Measurements from ENCODE around the gene PHF21A.

Gene PHF21A

DNA sequence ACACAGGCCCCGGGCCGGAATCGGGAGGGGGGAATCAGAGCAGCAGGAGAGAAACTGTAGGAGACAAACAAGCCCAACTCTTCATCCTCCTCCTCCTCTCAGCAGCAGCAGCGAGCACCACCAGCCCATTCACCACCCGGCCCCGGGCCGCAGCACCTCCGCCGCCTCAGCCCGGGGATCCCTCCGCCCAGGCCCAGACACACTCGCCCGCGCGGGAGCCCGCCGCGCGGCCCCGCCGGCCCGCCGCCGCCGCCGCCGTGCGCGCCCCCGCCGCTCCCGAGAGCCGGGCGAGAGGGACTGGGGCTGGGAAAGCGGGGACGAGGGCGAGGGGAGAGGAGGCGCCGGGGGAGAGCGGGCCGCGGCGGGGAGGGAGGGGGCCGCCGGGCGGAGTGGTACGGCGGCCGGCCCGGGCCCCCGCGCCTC is at the start of gene PHF21A:
TSS of gene PHF21A (minus strand) at position 154 of the 423 bp plus-strand sequence. CDS start 37,235 bp downstream, outside the sequence.
- DNase-seq (ENCODE audit: low read depth), result peak; percentile 97
- H3K4me3 ChIP-seq (ENCODE audit: low read depth, low read length), result peak within 1 kb of the TSS; percentile 73
- TF ChIP-seq, protein P1, sequence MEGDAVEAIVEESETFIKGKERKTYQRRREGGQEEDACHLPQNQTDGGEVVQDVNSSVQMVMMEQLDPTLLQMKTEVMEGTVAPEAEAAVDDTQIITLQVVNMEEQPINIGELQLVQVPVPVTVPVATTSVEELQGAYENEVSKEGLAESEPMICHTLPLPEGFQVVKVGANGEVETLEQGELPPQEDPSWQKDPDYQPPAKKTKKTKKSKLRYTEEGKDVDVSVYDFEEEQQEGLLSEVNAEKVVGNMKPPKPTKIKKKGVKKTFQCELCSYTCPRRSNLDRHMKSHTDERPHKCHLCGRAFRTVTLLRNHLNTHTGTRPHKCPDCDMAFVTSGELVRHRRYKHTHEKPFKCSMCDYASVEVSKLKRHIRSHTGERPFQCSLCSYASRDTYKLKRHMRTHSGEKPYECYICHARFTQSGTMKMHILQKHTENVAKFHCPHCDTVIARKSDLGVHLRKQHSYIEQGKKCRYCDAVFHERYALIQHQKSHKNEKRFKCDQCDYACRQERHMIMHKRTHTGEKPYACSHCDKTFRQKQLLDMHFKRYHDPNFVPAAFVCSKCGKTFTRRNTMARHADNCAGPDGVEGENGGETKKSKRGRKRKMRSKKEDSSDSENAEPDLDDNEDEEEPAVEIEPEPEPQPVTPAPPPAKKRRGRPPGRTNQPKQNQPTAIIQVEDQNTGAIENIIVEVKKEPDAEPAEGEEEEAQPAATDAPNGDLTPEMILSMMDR (conservative IDR thresholded peaks at IDR 0.05; ENCODE audit: low read depth, low read length), result no peak

DNA sequence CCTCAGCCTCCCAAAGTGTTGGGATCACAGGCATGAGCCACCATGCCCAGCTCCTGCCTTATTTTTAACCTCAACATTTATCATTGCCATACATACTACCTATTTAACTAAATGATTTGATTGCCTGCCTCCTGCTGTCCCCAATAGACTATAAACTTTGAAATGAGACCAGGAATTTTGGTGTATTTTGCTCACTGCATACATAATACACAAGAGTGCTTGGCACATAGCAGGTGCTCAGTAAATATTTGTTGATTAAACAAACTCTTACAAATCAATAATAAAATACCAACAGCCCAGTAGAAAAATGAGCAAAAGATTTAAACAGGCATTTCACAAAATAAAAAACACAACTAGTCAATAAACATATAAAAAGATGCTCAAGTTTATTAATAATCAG is 49.5 kb upstream of the PHF21A start:
- TF ChIP-seq, protein P1 (conservative IDR thresholded peaks at IDR 0.05; ENCODE audit: low read depth, low read length), result no peak
- no peak for DNase-seq (ENCODE audit: low read depth)
- no peak overlapping the region for H3K4me3 ChIP-seq (ENCODE audit: low read depth, low read length)

DNA sequence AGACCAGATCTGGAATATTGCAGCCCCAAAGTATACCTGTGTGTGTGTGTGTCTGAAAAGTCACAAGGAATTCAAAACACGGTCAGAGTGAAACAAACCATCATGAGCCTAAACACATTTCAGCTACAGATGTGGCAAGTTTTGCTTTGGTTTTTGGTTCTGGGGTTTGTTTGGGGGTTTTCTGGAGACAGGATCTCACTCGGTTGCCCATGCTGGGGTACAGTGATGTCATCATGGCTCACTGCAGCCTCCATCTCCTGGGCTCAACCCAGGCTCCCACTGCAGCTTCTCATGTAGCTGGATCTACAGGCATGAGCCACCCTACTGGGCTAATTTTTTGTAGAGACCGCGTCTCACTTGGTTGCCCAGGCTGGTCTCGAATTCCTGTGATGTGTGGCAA is 41.4 kb upstream of the PHF21A start:
- TF ChIP-seq, protein P1 (conservative IDR thresholded peaks at IDR 0.05; ENCODE audit: low read depth, low read length), result no peak
- DNase-seq (ENCODE audit: low read depth), result no peak
- no peak overlapping the region for H3K4me3 ChIP-seq (ENCODE audit: low read depth, low read length)

DNA sequence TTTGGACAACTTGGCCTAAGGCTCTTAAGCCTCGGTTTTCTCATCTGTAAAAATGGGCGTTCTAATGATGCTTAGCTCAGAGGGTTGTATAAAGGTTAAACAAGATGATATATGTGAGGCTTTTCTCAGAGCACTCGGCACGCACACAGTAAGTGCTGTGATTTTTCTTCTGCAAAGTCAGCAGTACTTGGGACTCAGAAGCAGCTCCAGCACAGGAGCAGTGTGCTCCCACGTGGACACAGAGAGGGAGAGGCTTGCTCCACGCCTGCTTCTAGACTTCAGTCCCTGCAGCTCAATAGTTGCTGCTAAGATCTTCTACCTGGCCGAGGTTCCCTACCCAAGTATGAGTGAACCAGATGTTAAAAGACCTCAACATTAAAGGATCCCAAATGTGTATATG is 39.9 kb upstream of the PHF21A start:
- H3K4me3 ChIP-seq (ENCODE audit: low read depth, low read length), result no peak overlapping the region
- TF ChIP-seq, protein P1 (conservative IDR thresholded peaks at IDR 0.05; ENCODE audit: low read depth, low read length), result no peak
- no peak for DNase-seq (ENCODE audit: low read depth)

DNA sequence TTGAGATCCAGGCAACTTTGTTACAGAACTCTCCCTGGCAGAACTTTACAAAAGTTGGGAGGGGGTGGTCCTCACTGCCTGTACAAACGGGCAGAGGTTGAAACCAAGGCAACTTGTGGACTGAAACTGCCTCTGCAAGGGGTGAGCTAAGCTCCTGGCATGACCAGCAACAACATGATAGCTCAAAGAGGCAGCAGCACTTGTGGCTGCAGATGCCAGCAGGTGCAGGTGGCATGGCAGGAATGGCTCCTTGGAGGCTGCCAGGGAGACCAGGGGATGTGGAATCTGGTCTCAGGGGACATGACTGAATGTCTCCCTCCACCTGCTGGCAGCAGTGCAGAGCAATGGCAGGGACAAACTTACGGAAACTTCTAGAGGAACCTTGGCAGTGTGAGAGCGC is 38.8 kb upstream of the PHF21A start:
- DNase-seq (ENCODE audit: low read depth), result no peak
- H3K4me3 ChIP-seq (ENCODE audit: low read depth, low read length), result no peak overlapping the region
- TF ChIP-seq, protein P1 (conservative IDR thresholded peaks at IDR 0.05; ENCODE audit: low read depth, low read length), result no peak

DNA sequence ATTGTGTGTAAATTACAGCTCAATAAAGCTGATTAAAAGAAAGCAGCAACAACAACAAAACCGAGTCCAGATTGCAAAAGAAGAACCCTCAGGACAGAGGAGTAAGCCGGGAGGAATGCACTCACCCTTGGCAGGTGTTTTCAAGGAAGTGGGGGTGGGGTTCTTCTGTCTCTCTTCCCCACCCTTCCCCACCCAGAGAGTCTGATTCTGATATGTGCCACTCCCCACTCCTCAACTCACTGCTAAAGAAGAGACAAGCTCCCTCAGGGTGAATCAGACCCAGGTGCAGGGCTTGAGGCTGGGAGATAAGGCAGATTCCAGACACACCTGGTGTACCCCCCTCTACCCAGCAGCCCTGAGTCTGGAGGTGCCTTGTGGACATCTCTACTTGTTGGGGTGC is 38.4 kb upstream of the PHF21A start:
- TF ChIP-seq, protein P1 (conservative IDR thresholded peaks at IDR 0.05; ENCODE audit: low read depth, low read length), result no peak
- no peak overlapping the region for H3K4me3 ChIP-seq (ENCODE audit: low read depth, low read length)
- no peak for DNase-seq (ENCODE audit: low read depth)

DNA sequence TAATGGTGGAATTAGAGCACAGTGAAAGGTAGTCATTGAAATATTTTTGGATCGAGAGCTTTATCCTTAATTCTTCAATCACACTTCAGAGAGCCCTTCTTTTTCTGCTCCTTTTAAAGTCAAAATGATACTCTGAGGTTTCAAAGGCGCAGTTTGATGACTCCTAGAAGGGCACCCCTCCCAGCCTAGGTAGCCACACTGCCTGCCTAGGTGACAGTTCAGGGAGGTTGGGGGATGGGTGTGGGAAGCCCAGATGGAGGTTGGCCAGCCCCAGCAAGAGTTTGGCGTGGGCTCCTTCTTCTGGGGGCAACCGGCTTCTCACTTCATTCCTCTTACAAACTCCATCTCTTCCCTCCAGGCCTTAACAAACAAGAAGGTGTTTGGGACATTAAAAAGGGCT is 28.6 kb upstream of the PHF21A start:
- TF ChIP-seq, protein P1 (conservative IDR thresholded peaks at IDR 0.05; ENCODE audit: low read depth, low read length), result no peak
- H3K4me3 ChIP-seq (ENCODE audit: low read depth, low read length), result no peak overlapping the region
- DNase-seq (ENCODE audit: low read depth), result no peak

Data from choroid plexus epithelial cell (primary cell).